Activated naive CD4-positive, alpha-beta T cell treated with anti-CD3 and anti-CD28 coated beads, Interleukin-2, amount 50 U/mL, for 24 hours (primary cell): Measurements from ENCODE around the gene PKNOX1.
"Not testable (repeated sequence)": the region's sequence is repeated elsewhere in the genome, so short reads cannot be mapped to it uniquely, and the experiment has no call there.

ENCODE experiments used
- H3K27ac Mint-ChIP-seq: one replicate; pipeline ENCODE4 v1.8.0; 2021; ENCODE audit warnings: mild to moderate bottlenecking, mixed read lengths
- H3K27me3 Mint-ChIP-seq: one replicate; pipeline ENCODE4 v1.8.0; 2021; ENCODE audit warnings: mixed read lengths
- H3K36me3 Mint-ChIP-seq: one replicate; pipeline ENCODE4 v1.8.0; 2021; ENCODE audit warnings: mixed read lengths
- H3K4me1 Mint-ChIP-seq: one replicate; pipeline ENCODE4 v1.8.0; 2021; ENCODE audit warnings: mixed read lengths
- H3K4me3 Mint-ChIP-seq: one replicate; pipeline ENCODE4 v1.8.0; 2021; ENCODE audit warnings: mild to moderate bottlenecking, mixed read lengths
- H3K9me3 Mint-ChIP-seq: one replicate; pipeline ENCODE4 v1.8.0; 2021; ENCODE audit warnings: mixed read lengths

The PKNOX1 gene

DNA sequence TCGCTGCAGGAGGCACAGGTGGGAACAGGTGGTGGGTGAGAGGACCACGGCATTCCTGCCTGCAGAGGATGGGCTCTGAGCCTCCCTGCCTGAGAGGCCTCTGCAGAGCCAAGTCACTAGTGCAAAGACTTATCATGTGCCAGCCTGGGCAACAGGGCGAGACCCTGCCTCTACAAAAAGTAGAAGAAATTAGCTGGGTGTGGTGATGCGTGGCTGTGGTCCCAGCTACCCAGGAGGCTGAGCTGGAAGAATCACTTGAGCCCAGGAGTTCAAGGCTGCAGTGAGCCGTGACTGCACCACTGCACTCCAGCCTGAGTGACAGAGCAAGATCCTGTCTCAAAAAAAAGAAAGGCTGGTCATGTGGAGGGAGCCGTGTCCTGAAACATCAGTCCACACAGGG lies 46.4 kb downstream of the PKNOX1 start:
- peaks cover 12% of the 10 kb centered on the region for H3K36me3 Mint-ChIP-seq
- H3K27me3 Mint-ChIP-seq: no peaks in the 10 kb centered on the region
- H3K4me3 Mint-ChIP-seq: no peak overlapping the region
- no peak overlapping the region for H3K27ac Mint-ChIP-seq
- no peaks in the 10 kb centered on the region for H3K4me1 Mint-ChIP-seq
- no peaks in the 10 kb centered on the region for H3K9me3 Mint-ChIP-seq

DNA sequence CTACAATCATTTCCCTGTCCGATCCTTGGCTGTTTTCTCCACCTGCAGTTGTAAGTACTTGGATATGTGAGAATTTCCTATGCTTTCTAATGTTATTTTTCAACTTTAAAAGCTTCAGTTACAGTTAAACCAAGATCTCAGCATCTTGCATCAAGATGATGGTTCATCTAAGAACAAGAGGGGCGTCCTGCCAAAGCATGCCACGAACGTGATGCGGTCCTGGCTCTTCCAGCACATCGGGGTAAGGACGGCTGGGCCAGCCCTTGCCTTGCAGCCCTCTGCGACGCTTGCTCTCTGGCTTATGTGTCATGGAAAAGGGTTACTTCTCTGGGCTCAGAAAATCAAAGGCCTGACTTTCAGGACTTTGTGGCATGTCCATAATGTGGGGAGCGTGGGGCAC lies 46.8 kb downstream of the PKNOX1 start:
- H3K27ac Mint-ChIP-seq: no peak overlapping the region
- no peak overlapping the region for H3K4me3 Mint-ChIP-seq
- no peaks in the 10 kb centered on the region for H3K27me3 Mint-ChIP-seq
- no peaks in the 10 kb centered on the region for H3K4me1 Mint-ChIP-seq
- no peaks in the 10 kb centered on the region for H3K9me3 Mint-ChIP-seq
- peaks cover 11% of the 10 kb centered on the region for H3K36me3 Mint-ChIP-seq

DNA sequence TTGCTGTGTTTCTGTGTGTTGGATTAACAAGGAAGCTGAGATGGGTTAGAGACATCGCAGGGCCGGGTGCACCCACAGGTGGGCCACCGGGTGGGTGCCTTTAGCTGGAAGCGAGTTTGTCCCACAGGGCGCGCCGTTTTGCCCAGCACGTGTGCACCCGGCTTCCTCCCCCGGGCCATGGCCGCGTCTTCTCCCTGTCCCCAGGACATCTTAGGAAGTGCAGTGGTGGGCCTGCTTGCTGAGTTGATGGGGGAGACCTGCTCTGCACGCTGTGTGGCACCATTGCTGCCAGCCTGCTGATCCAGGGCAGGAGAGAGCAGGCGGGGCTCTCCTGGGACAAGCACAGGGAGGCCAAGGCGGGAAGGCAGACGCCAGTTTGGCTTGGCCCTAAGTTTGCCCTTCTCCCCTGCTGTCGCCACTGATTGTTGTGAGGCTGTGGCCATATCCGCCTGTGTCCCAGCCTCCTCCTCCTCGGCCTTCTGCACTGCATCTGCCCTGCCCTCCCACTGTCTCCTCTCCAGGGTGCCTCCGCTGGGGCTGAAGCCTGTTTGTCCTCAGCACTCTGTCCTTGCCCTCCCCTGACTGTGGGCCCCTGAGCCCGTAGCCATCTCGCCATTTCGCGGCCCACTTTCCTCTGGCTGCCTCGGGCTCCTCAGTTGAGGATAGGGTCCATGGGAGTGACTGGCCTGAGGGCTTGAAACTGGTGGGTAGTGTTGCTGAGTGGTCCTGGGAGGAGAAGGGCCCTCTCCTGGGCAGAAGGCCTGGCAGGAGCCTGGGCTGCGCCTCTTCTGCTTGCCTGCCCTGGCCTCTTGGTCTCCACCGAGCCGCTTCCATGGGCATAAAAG lies 47.6 kb downstream of the PKNOX1 start:
- Mint-ChIP-seq H3K27ac (no peak overlapping the region), H3K4me1 (no peaks in the 10 kb centered on the region), H3K36me3 (peaks cover 8% of the 10 kb centered on the region), H3K4me3 (no peak overlapping the region), H3K9me3 (no peaks in the 10 kb centered on the region), H3K27me3 (no peaks in the 10 kb centered on the region)

DNA sequence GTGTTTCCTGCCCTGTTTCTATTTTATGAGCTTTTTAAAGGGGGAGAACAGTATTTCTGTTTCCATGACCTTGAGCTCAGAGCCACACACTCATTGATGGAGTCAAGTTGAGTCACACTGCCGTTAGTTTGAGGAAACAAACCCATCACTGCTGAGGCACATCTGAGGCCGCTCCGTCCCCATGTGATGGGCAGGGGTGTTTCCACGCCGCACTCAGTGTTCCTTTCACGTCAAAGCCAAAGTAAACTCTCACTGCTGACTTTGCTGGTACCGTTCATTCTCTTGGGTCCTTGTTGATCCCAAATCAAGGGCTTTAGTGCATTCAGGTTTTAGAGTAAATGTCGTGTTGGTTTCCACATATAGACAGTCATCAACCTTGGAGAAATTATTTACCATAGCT lies 48.8 kb downstream of the PKNOX1 start:
- Mint-ChIP-seq H3K27me3 (no peaks in the 10 kb centered on the region), H3K36me3 (peaks cover 9% of the 10 kb centered on the region), H3K27ac (no peak overlapping the region)

DNA sequence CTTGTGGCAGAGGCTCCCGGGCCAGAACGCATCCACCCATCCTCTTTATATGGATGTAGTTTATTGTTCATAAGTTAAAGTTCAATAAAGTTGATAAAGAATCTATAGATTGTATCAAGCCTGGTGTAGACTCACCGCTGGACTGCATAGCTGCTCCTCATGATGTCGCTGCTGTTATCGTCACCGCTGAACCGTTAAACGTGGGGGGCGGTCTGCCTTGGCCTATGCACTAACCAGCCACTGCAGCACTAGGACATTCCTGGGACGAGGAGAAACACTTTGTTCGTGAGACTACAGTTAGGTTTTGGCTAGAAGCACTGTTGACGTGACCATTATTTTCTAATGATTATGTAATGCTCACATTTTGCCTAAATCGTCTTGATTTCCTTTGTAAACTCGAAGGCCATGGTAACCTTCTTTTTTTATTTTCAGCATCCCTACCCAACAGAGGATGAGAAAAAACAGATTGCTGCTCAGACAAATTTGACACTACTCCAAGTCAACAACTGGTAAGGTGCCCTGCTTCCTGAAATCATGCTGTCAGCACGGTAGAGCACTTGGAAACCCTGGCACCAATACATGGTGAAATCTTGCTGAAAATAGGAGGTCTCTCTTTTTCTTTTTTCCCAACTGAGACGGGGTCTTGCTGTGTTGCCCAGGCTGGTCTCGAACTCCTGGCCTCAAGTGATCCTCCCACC lies 50.2 kb downstream of the PKNOX1 start:
- H3K27ac Mint-ChIP-seq: no peak overlapping the region
- no peaks in the 10 kb centered on the region for H3K27me3 Mint-ChIP-seq
- no peaks in the 10 kb centered on the region for H3K4me1 Mint-ChIP-seq
- peaks cover 12% of the 10 kb centered on the region for H3K36me3 Mint-ChIP-seq
- no peak overlapping the region for H3K4me3 Mint-ChIP-seq
- H3K9me3 Mint-ChIP-seq: no peaks in the 10 kb centered on the region

More for the DNA sequence above, 48.8 kb downstream of the PKNOX1 start:
- no peak overlapping the region for H3K4me3 Mint-ChIP-seq
- no peaks in the 10 kb centered on the region for H3K4me1 Mint-ChIP-seq
- H3K9me3 Mint-ChIP-seq: no peaks in the 10 kb centered on the region

DNA sequence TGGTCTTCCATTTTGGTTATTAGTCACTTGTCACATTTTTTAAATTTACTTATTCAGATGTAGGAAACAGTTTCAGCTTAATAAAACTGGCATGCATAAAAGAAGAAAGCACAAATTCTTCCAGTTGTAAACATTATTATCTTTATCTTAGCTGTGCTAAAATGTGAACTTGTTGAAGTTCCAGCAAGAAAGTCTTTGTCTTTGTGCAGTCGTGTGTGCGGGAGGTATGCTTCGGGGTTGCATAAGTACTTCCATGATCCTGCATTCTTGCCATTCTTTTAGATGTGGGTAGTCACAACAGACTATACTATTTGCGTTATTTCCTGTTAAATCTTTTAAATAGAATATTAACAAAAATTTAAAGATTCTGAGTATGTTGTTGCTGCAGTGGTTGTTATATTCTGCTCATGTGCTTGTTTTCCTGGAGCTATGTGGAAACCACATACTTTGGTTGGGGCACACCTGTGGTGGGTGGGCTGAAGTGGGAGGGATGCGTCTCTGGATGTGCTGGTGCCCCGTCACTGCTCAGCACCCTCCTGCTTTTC lies 51.3 kb downstream of the PKNOX1 start:
- Mint-ChIP-seq H3K27me3 (no peaks in the 10 kb centered on the region), H3K36me3 (peaks cover 13% of the 10 kb centered on the region), H3K27ac (no peak overlapping the region), H3K4me1 (no peaks in the 10 kb centered on the region), H3K4me3 (no peak overlapping the region), H3K9me3 (no peaks in the 10 kb centered on the region)

DNA sequence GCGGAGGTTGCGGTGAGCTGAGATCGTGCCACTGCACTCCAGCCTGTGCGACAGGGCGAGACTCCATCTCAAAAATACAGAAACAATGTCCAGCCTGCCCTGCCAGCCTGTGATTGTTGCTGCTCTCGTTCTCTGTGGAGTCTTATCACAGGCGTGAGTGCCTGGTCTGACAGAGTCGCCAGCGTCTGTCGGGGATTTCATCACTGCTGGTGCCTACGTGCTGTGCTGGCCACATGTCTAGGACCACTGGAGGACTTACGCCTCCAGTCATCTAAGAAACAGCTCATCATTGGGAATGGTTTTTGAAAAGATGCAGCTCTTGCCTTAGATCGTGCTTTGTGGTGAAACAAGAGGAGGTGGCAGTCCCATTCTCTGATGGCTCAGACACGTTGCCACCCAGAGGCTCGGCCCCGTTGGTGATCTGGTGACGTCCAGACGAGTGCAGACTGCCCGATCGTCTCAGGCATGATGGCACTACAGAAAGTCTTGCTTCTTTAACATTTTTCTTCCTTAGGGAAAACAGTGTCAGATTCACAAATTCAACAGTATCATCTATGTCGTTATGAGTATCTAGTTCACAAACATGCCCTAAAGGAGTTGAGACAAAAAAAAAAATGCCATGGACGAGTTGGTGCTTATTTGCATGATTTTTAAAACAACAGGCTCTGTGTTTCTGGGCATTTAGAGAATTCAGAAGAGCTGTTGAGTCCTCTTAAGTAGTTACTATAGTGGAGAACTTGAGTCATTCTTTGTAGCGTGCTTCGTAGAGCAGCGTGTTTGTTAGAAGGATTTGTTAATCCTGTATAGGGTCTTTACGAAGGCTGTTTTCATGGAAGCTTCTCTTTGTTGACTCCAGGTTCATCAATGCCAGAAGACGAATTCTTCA lies 53.7 kb downstream of the PKNOX1 start:
- Mint-ChIP-seq H3K27me3 (no peaks in the 10 kb centered on the region), H3K9me3 (no peaks in the 10 kb centered on the region), H3K4me1 (no peaks in the 10 kb centered on the region), H3K36me3 (peaks cover 12% of the 10 kb centered on the region), H3K27ac (no peak overlapping the region), H3K4me3 (no peak overlapping the region)

DNA sequence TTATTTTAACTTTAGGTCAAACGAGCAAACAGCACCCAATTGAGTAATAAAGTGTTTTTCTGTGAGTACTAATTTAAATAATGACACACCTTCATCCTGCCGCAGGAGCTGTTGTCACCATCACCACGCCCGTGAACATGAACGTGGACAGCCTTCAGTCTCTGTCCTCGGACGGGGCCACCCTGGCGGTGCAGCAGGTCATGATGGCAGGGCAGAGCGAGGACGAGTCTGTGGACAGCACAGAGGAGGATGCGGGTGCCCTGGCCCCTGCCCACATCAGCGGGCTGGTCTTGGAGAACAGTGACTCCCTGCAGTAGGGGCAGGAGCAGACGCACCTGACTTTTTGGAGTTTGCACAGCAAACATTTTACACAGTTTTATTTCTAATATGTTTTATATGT lies 55.4 kb downstream of the PKNOX1 start:
- no peaks in the 10 kb centered on the region for H3K4me1 Mint-ChIP-seq
- H3K36me3 Mint-ChIP-seq: peaks cover 9% of the 10 kb centered on the region
- no peaks in the 10 kb centered on the region for H3K9me3 Mint-ChIP-seq
- H3K27me3 Mint-ChIP-seq: no peaks in the 10 kb centered on the region
- no peak overlapping the region for H3K27ac Mint-ChIP-seq
- H3K4me3 Mint-ChIP-seq: no peak overlapping the region

DNA sequence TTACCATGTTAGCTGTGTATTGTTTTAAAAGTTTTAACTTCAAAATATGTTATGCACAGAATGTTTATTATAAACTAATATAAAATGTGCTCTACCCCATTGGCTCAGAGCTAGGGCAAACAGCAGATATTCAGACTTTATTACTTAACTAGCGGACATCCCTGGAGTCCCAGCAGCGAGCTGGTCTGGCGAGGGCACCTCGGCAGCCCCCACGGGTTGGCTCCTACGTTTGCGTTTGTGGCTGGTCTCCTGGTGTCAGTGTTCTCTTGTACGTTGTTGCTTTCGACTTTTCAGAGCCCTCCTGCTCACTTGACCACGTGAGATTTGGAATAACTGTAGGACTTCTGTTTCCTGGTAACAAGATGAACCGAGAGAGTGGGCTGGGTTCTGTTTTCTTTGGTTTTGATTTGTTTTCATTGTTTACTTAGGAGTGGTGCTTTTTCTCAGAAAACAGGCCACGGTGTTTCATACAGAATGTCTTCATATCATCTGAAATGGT lies 56.8 kb downstream of the PKNOX1 start:
- Mint-ChIP-seq H3K9me3 (no peaks in the 10 kb centered on the region), H3K36me3 (peaks cover 8% of the 10 kb centered on the region), H3K27ac (no peak overlapping the region), H3K4me3 (no peak overlapping the region), H3K4me1 (no peaks in the 10 kb centered on the region), H3K27me3 (no peaks in the 10 kb centered on the region)

DNA sequence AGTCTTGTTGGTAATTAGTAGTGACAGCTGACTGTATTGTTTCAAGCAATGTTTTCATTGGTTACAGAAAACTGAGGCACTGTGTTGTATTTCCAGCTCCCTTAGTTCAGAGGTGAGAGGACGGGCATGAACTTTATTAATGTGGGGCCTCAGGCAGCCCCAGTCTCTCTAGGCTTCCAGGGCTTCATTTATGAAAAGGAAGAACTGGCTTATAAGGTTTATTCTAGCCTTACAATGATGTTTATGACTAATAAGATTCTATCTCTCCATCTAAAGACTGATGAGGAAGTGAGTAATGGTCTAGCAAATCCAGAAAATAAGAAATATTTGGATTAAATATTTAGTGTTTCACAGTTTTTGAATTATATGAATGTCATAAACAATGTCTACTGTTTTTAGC lies 59.7 kb downstream of the PKNOX1 start:
- H3K27ac Mint-ChIP-seq: no peak overlapping the region
- H3K36me3 Mint-ChIP-seq: peaks cover 4% of the 10 kb centered on the region
- H3K4me1 Mint-ChIP-seq: no peaks in the 10 kb centered on the region
- no peaks in the 10 kb centered on the region for H3K9me3 Mint-ChIP-seq
- H3K4me3 Mint-ChIP-seq: no peak overlapping the region
- H3K27me3 Mint-ChIP-seq: no peaks in the 10 kb centered on the region

DNA sequence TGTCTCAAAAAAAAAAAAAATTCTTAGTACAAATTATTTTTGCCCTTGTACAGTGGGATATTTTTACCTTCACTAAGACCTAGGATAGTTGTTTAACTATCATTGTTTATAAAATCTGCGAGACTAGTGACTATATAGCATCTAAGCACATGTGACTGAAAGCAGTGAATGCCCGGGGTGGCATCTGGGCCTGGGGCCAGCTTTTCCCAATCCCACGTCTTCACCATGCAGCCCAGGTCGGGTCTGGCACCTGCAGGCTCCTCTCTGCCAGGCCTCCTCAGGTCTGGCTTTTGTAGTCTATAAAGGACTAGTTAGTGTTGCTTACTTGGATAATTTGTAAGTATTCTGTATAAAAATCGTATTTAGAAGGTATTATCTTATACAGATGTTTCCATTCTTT lies 60.5 kb downstream of the PKNOX1 start:
- H3K36me3 Mint-ChIP-seq: peaks cover 3% of the 10 kb centered on the region
- H3K27ac Mint-ChIP-seq: no peak overlapping the region
- no peaks in the 10 kb centered on the region for H3K27me3 Mint-ChIP-seq
- no peaks in the 10 kb centered on the region for H3K9me3 Mint-ChIP-seq
- no peaks in the 10 kb centered on the region for H3K4me1 Mint-ChIP-seq
- H3K4me3 Mint-ChIP-seq: no peak overlapping the region

DNA sequence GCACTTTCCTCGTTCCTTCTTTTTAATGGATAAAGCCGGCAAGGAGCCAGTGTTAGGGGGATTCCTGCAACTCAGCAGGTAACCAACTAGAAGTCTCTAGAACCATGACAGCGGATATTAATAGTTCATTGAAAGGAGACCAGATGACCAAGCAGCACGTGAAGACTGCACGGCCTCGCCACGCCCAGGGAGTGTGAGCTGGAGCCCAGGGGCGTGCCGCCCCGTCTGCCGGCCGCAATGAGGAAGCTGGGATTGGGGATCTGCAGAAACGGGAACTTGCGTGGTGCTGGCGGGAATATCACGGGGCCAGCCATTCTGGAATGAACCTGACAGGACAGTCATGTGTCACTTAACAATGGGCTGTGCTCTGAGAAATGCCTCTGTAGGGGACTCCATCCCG lies 62.5 kb downstream of the PKNOX1 start:
- not testable (repeated sequence) for H3K4me1 Mint-ChIP-seq, H3K36me3 Mint-ChIP-seq, H3K4me3 Mint-ChIP-seq, H3K27ac Mint-ChIP-seq, H3K27me3 Mint-ChIP-seq, H3K9me3 Mint-ChIP-seq

DNA sequence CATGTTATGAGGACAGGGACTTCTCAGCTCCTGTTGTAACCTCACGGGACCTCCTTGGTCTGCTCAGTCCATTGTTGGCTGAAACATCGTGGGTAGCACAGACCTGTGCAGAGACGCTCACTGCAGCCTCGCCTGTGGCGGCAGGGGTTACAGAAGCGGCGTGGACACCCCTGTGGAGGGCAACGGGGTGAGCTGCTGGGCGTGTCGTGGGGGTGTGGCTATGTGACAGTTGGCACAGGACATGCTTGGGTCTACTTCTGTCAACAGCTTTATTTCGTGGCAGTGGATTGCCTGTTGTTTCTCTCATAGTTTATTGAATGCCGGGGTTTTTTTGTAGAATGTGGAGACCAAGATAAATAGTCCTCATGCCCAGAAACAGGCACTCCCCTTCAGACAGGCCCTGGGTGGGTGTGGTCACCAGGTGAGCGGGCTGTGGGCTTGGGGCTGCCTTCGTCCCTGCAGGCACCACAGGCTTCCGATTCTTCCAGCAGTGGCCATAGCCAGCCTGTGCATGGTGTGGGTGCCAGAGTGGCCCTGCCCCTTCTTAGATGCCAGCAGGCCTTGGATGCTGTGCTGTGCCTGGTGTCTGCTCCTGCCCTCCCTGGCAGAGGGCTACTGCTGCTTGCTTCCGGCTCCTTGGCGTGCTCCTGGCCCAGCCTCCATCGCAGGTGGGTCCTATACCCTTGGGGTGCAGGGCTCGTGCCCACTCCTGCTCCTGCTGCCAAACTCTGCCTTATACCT lies 63.7 kb downstream of the PKNOX1 start:
- H3K27me3 Mint-ChIP-seq, H3K36me3 Mint-ChIP-seq, H3K9me3 Mint-ChIP-seq, H3K27ac Mint-ChIP-seq, H3K4me3 Mint-ChIP-seq, H3K4me1 Mint-ChIP-seq: not testable (repeated sequence)

DNA sequence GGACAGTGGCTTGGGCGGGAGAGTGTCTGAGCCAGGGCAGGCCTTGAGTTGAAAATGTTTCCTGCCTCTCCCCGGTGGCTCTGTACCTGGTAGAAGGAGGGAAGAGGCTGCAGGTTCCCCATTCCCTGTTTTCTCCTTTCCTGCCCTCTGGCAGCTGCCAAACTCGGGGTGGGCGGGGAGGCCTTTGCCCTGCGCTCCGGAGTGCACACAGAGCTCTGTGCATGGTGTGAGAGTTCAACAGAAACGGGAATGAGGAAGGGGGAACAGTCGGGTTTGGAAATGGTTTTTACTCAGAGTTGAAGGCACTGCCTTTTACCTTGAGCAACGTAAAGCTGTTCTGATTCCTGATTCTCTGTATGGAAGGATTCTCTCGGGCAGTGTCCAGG lies 64.3 kb downstream of the PKNOX1 start:
- H3K9me3 Mint-ChIP-seq, H3K4me1 Mint-ChIP-seq, H3K36me3 Mint-ChIP-seq, H3K27ac Mint-ChIP-seq, H3K4me3 Mint-ChIP-seq, H3K27me3 Mint-ChIP-seq: not testable (repeated sequence)

DNA sequence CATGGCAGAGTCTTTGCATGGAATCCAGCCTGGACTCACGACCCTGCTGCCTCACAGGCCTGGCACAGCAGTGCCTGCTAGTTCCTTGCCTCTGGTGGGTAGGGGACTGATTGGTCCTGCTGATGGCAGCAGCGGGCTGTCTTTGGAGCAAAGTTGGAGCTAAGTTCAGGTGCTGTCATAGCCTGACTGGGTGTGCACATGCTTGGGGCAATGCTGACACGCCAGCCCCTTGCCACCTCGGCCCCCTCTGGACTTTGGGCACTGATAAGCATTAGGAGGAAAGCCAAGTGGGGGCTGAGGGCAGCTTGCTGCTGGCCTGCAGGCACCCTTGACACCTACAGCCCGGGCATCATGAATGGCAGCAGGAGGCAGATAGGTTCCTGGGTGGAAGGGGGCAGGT lies 67.8 kb downstream of the PKNOX1 start:
- H3K4me1 Mint-ChIP-seq, H3K9me3 Mint-ChIP-seq, H3K4me3 Mint-ChIP-seq, H3K36me3 Mint-ChIP-seq, H3K27me3 Mint-ChIP-seq, H3K27ac Mint-ChIP-seq: not testable (repeated sequence)
